ENCODE results near the gene BBS4. TPM values are rescaled to one million over a fixed set of nuclear protein-coding genes. Genes with fewer than 3 reads are reported as not detected.
A peak's percentile ranks its signal among the peaks of the same experiment; 100 is the strongest.
"Not testable (repeated sequence)": the region's sequence is repeated elsewhere in the genome, so short reads cannot be mapped to it uniquely, and the experiment has no call there.

BBS4 gene
- total and polyA plus RNA-seq, 2 donors (not counting 1 experiment from before 2014, with no cell fraction given) = 27.9 to 29.4 TPM

DNA sequence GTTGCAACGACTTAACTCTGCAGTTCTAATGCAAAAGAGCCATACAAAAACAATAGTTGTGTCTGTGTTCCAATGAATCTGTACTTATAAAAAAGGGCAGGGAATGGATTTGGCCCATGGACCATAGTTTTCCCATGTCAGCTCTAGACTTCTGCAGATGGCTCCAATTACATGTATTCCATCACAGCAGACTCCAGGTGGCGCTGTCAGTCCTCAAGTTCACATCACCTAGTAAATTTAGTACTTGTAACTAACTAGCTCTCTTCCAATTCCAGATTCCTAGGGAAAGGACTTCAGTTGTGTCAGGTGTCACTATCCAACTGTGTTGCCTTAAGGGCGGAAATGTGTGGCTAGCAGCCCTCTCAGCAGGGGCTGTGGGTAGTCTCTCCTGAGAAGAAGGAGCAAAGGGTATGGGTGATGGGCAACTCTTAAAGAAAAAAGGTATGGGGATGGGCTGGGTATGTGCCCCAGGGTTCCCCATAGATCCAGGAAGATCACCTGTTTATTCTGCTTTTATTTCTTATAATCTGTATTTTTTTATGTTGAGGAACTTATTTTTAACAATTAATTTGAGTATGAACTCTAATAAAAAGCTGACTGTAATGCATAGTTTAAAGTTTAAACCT, 36.2 kb downstream of the BBS4 start:
- Histone ChIP-seq H3K27me3 (ENCODE audit: control insufficient read depth, insufficient read depth, low read length) (no peaks in the 10 kb centered on the region), H3K9ac (ENCODE audit: insufficient read depth, low read length) (no peak overlapping the region), H3K4me3 (replicated peaks in 1 of 4; ENCODE audit: control extremely low read depth in 1 of 4, insufficient read depth in 1 of 4, low read depth in 3 of 4, low read length in 4 of 4) (no peak overlapping the region), H3K4me1 (ENCODE audit: control insufficient read depth, extremely low read depth, insufficient read depth, low read length) (peaks cover 2% of the 10 kb centered on the region), H3K27ac (ENCODE audit: insufficient read depth, low read length) (no peak overlapping the region), H3K4me2 (ENCODE audit: extremely low read depth, insufficient read depth, low read length) (no peak overlapping the region), H3K36me3 (ENCODE audit: control insufficient read depth, insufficient read depth, low read length) (no peaks in the 10 kb centered on the region), H4K20me1 (ENCODE audit: control insufficient read depth, extremely low read depth, insufficient read depth, low read length) (no peaks in the 10 kb centered on the region), H3K79me2 (ENCODE audit: control insufficient read depth, insufficient read depth, low read length) (no peaks in the 10 kb centered on the region), H2AFZ (ENCODE audit: low read length) (no peak overlapping the region), H3K9me3 (ENCODE audit: control insufficient read depth, insufficient read depth, low read depth, low read length) (no peaks in the 10 kb centered on the region)
- TF ChIP-seq EZH2 (IDR thresholded peaks at IDR 0.05; ENCODE audit: low read length, missing control alignments) = no peak
- TF ChIP-seq, protein P1, sequence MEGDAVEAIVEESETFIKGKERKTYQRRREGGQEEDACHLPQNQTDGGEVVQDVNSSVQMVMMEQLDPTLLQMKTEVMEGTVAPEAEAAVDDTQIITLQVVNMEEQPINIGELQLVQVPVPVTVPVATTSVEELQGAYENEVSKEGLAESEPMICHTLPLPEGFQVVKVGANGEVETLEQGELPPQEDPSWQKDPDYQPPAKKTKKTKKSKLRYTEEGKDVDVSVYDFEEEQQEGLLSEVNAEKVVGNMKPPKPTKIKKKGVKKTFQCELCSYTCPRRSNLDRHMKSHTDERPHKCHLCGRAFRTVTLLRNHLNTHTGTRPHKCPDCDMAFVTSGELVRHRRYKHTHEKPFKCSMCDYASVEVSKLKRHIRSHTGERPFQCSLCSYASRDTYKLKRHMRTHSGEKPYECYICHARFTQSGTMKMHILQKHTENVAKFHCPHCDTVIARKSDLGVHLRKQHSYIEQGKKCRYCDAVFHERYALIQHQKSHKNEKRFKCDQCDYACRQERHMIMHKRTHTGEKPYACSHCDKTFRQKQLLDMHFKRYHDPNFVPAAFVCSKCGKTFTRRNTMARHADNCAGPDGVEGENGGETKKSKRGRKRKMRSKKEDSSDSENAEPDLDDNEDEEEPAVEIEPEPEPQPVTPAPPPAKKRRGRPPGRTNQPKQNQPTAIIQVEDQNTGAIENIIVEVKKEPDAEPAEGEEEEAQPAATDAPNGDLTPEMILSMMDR (conservative IDR thresholded peaks at IDR 0.05 in 1 of 2, IDR thresholded peaks at IDR 0.05 in 1 of 2; ENCODE audit: low read depth in 1 of 2, low read length in 2 of 2) = peak; percentile 72 to 88
- peak; percentile 64 to 78 for DNase-seq (ENCODE audit: low read depth in 2 of 2)

DNA sequence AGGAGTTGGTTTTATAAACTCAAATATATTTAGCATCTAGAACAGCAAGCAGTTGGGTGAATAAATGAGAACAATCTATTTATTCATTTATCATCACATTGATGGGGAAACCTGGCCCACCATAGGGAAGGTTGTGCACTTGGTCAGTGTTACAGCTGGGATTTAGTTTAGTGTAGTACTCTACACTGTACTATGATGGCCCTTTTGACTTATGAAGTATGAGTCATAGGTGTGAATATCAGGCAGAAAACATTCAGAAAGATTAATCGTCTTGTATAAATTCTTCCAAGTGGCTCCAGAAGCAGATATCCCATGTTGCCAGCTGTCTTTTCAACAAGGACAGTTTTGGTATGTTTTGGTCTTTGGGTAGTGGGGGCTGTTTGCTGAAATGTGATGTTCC, 38.0 kb downstream of the BBS4 start:
- H3K27ac ChIP-seq (ENCODE audit: insufficient read depth, low read length) = no peak overlapping the region
- H3K36me3 ChIP-seq (ENCODE audit: control insufficient read depth, insufficient read depth, low read length) = no peaks in the 10 kb centered on the region
- peaks cover 2% of the 10 kb centered on the region for H3K4me1 ChIP-seq (ENCODE audit: control insufficient read depth, extremely low read depth, insufficient read depth, low read length)
- no peak overlapping the region for H3K4me3 ChIP-seq (replicated peaks in 1 of 4; ENCODE audit: control extremely low read depth in 1 of 4, insufficient read depth in 1 of 4, low read depth in 3 of 4, low read length in 4 of 4)
- H2AFZ ChIP-seq (ENCODE audit: low read length) = no peak overlapping the region
- no peaks in the 10 kb centered on the region for H3K9me3 ChIP-seq (ENCODE audit: control insufficient read depth, insufficient read depth, low read depth, low read length)
- no peak overlapping the region for H3K9ac ChIP-seq (ENCODE audit: insufficient read depth, low read length)
- no peaks in the 10 kb centered on the region for H4K20me1 ChIP-seq (ENCODE audit: control insufficient read depth, extremely low read depth, insufficient read depth, low read length)
- H3K79me2 ChIP-seq (ENCODE audit: control insufficient read depth, insufficient read depth, low read length) = no peaks in the 10 kb centered on the region
- no peaks in the 10 kb centered on the region for H3K27me3 ChIP-seq (ENCODE audit: control insufficient read depth, insufficient read depth, low read length)
- TF ChIP-seq EZH2 (IDR thresholded peaks at IDR 0.05; ENCODE audit: low read length, missing control alignments) = no peak
- TF ChIP-seq, protein P1 (conservative IDR thresholded peaks at IDR 0.05 in 1 of 2, IDR thresholded peaks at IDR 0.05 in 1 of 2; ENCODE audit: low read depth in 1 of 2, low read length in 2 of 2) = no peak
- peak in 1 of 2 donors; percentile 32 for DNase-seq (ENCODE audit: low read depth in 2 of 2)
- H3K4me2 ChIP-seq (ENCODE audit: extremely low read depth, insufficient read depth, low read length) = no peak overlapping the region

DNA sequence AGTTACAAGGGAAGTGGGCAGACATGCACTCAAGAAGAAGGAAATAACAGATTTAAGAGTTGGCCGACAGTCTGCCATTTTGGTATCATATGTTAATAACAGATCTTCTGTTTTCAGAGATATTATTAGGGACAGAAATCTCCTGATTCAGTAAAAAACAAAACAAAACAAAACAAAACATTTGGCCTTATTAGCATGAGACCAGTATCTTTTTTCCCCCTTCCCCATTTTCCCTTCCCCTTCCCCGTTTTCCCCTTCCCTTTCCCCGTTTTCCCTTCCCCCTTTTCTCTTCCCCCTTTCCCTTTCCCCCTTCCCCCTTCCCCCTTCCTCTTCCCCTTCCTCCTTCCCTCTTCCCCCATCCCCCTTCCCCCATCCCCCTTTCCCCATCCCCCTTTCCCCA, 39.4 kb downstream of the BBS4 start:
- Histone ChIP-seq H3K27me3 (ENCODE audit: control insufficient read depth, insufficient read depth, low read length) (no peaks in the 10 kb centered on the region), H3K4me2 (ENCODE audit: extremely low read depth, insufficient read depth, low read length) (no peak overlapping the region), H2AFZ (ENCODE audit: low read length) (no peak overlapping the region), H3K9ac (ENCODE audit: insufficient read depth, low read length) (no peak overlapping the region), H4K20me1 (ENCODE audit: control insufficient read depth, extremely low read depth, insufficient read depth, low read length) (no peaks in the 10 kb centered on the region), H3K36me3 (ENCODE audit: control insufficient read depth, insufficient read depth, low read length) (no peaks in the 10 kb centered on the region), H3K4me1 (ENCODE audit: control insufficient read depth, extremely low read depth, insufficient read depth, low read length) (peaks cover 2% of the 10 kb centered on the region), H3K4me3 (replicated peaks in 1 of 4; ENCODE audit: control extremely low read depth in 1 of 4, insufficient read depth in 1 of 4, low read depth in 3 of 4, low read length in 4 of 4) (no peak overlapping the region), H3K79me2 (ENCODE audit: control insufficient read depth, insufficient read depth, low read length) (no peaks in the 10 kb centered on the region), H3K27ac (ENCODE audit: insufficient read depth, low read length) (no peak overlapping the region), H3K9me3 (ENCODE audit: control insufficient read depth, insufficient read depth, low read depth, low read length) (no peaks in the 10 kb centered on the region)
- DNase-seq (ENCODE audit: low read depth in 2 of 2) = no peak
- TF ChIP-seq, protein P1 (conservative IDR thresholded peaks at IDR 0.05 in 1 of 2, IDR thresholded peaks at IDR 0.05 in 1 of 2; ENCODE audit: low read depth in 1 of 2, low read length in 2 of 2) = no peak
- TF ChIP-seq EZH2 (IDR thresholded peaks at IDR 0.05; ENCODE audit: low read length, missing control alignments) = no peak

DNA sequence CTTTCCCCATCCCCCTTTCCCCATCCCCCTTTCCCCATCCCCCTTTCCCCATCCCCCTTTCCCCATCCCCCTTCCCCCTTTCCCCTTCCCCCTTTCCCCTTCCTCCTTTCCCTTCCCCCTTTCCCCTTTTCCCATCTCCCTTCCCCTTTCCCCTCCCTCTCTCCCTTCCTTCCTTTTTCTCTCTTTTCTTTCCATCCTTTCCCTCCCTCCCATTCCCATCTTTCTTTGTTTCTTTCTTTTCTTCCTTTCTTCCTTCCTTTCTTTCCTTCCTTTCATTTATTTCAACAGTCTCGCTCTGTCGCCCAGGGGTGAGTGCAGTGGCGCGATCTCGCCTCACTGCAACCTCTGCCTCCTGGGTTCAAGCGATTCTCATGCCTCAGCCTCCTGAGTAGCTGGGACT, 39.8 kb downstream of the BBS4 start:
- H3K4me3 ChIP-seq (replicated peaks in 1 of 4; ENCODE audit: control extremely low read depth in 1 of 4, insufficient read depth in 1 of 4, low read depth in 3 of 4, low read length in 4 of 4); H3K79me2 ChIP-seq (ENCODE audit: control insufficient read depth, insufficient read depth, low read length); H4K20me1 ChIP-seq (ENCODE audit: control insufficient read depth, extremely low read depth, insufficient read depth, low read length); H3K27me3 ChIP-seq (ENCODE audit: control insufficient read depth, insufficient read depth, low read length); H3K36me3 ChIP-seq (ENCODE audit: control insufficient read depth, insufficient read depth, low read length); H3K4me1 ChIP-seq (ENCODE audit: control insufficient read depth, extremely low read depth, insufficient read depth, low read length); H3K9me3 ChIP-seq (ENCODE audit: control insufficient read depth, insufficient read depth, low read depth, low read length); H3K9ac ChIP-seq (ENCODE audit: insufficient read depth, low read length); H3K27ac ChIP-seq (ENCODE audit: insufficient read depth, low read length); H3K4me2 ChIP-seq (ENCODE audit: extremely low read depth, insufficient read depth, low read length); DNase-seq (ENCODE audit: low read depth in 2 of 2); H2AFZ ChIP-seq (ENCODE audit: low read length): not testable (repeated sequence)

Measured in fibroblast of lung (primary cell).